Right ventricle myocardium superior (tissue), 1 donor: ENCODE data around the gene UCMA. TPM values are rescaled to one million over a fixed set of nuclear protein-coding genes. Genes with fewer than 3 reads are reported as not detected.

ENCODE experiments used
- ATAC-seq: fragments of 200-7000 bp; cut with Tn5 transposase; one replicate; pipeline ENCODE4 v1.9.1; 2020; ENCODE audit warnings: mild to moderate bottlenecking; ENCODE audit not compliant: poor library complexity
- DNase-seq: peaks from one replicate; pipeline ENCODE4 v3.0.0-alpha.2; 2020
- intact Hi-C: fragments of 100-400 bp; cut with DNase I; formaldehyde crosslinking; loops from one replicate; pipeline ENCODE4 v1.11.2; 2022
- total RNA-seq: library from RNA; stranded (reverse); fragmentation: NEBNext Ultra II Directional; extraction: Animal tissue kit (Norgen Biotek cat#: 25700); gene quantifications from one replicate; pipeline ENCODE4 v1.2.1, GENCODE V29; 2021
- donor health status: DM: no; HTN: yes; CAD: no; lungs with severe emphysema.

The UCMA gene
- total RNA-seq, 1 donor from 2014 or later = not detected

DNA sequence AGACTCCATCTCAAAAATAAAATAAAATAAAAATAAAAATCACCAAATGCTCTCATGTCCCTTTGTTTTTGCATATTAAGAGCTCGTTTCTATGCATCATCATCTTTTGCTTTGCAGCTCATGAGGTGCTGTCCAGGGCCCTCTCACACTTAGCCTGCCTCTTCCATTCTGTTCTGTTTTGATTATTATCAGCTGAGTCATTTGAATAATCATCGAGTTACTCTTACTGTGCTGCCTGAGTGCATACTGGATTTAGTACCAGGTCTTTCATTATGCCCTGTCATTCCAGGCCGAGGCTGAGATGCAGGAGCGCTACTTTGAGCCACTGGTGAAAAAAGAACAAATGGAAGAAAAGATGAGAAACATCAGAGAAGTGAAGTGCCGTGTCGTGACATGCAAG is 33.0 kb downstream of the UCMA start:
- intact Hi-C loops = no loop called here

DNA sequence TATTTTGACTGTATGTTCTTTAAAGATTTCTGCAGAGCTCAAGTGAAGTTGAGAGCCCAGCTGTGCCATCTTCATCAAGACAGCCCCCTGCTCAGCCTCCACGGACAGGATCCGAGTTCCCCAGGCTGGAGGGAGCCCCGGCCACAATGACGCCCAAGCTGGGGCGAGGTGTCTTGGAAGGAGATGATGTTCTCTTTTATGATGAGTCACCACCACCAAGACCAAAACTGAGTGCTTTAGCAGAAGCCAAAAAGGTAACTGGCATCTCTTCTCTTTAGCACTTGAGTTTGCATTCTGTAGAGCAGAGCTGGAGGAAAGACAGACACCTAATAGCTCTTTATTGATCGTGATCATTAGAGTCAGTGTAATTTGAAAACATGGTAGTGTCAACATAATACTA is 39.2 kb downstream of the UCMA start:
- DNase-seq (no peak), ATAC-seq (no peak)
- intact Hi-C loops = no loop called here

More for the DNA sequence above, 33.0 kb downstream of the UCMA start:
- no peak for ATAC-seq
- DNase-seq = no peak

DNA sequence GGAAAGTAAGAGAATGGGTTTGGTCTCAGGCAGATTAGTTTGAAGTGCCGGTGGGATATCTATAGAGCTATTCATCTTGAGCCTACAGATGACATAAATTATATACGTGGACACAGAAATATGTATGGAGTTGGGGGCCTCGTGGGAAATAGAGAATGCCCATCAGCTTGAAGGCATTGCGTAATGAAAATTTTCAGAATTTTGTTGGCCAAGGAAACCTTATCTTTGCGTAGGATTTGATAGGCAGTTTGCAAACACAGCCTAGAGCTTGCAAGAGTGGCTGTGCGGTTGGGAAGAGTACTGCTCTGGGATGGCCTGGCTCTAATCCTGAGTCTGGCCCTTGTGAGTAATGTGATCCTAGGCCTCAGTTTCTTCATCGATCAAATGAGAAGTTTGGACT is 40.5 kb downstream of the UCMA start:
- DNase-seq = no peak
- intact Hi-C loops = no loop called here
- no peak for ATAC-seq

DNA sequence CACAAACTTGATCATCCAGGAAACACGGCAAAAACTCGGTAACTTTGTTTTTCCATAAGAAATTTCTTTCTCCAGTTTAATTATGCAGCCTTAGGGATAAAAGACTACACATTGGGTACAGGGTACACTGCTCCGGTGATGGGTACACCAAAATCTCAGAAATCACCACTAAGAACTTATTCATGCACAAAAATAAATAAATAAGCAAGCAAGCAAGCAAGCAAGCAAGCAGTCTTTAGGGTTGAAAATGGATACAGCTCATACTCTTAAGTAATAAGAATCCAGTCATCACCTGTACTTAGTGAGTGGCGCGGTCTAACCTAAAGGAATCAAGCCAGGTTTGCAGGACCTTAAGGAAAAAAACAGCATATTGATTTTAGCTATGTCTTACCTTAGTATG is 42.8 kb downstream of the UCMA start:
- intact Hi-C loops = no loop called here
- DNase-seq = no peak
- ATAC-seq = no peak

DNA sequence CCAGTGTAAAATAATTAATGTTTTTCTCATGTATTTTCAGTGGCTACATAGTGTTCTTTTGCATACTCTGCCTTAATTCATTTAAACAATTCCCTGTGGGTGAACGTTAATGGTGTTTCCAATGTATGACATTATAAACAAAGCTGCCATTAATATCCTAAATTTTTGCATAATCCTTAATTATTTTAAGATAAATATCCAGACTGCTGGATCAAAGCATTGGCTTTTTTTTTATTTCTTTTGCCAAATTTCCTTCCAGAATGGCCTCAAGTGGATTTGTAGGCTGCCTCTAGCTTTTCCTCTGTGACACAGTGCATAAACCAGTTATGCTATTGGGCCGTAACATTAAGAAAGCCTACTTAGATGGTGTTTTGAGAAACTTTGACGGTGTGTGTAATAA is 43.4 kb downstream of the UCMA start:
- DNase-seq = no peak
- no peak for ATAC-seq
- intact Hi-C loops = no loop called here

DNA sequence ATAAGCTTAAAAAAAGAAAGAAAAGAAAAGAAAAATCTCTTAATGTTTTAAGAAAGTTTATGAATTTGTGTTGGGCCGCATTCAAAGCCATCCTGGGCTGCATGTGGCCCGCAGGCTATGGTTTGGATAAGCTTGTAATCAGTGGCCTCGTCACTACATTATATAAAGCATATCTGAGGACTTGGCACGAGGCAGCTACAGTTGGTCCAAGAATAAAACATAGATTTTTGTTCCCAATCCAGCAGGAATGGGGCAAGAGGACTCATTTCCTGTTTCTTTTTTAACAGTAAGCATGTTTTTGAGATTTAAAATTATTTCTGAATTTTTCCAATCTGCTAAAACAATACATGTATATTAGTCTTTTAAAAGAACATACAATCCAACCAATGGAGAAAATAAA is 44.2 kb downstream of the UCMA start:
- no peak for DNase-seq
- ATAC-seq = no peak
- intact Hi-C loops = no loop called here

DNA sequence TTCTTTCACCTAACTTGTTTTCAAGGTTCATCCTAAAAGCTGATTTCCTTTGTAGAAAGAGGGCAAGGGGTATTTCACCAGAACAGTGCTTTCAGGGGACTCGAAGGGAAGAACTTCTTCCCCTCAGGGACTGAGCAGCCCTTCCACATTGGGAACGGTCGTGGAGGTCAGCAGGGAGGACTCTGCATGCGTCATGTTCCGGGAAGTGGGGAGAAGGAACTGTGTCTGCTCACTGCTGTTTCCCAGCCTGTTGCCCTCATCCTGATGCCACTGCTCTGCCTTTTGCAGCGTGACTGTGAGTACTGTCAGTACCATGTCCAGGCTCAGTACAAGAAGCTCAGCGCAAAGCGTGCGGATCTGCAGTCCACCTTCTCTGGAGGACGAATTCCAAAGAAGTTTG is 45.6 kb downstream of the UCMA start:
- no peak for DNase-seq
- intact Hi-C loops = no loop called here
- no peak for ATAC-seq

DNA sequence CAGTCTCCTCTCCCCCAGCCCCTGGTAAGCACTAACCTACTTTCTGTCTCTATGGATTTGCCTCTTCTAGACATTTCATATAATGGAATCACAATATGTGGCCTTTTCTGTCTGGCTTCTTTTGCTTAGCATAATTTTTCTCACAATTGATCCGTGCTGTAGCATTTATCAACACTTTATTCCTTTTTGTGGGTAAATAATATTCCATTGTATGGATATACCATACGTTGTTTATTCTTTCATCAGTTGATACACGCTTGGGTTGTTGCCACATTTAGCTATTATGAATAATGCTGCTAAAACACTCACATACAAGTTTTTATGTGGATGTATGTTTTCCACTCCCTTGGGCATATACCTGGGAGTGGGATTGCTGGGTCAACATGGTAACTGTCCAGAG is 47.0 kb downstream of the UCMA start:
- DNase-seq = no peak
- ATAC-seq = no peak
- intact Hi-C loops = no loop called here

DNA sequence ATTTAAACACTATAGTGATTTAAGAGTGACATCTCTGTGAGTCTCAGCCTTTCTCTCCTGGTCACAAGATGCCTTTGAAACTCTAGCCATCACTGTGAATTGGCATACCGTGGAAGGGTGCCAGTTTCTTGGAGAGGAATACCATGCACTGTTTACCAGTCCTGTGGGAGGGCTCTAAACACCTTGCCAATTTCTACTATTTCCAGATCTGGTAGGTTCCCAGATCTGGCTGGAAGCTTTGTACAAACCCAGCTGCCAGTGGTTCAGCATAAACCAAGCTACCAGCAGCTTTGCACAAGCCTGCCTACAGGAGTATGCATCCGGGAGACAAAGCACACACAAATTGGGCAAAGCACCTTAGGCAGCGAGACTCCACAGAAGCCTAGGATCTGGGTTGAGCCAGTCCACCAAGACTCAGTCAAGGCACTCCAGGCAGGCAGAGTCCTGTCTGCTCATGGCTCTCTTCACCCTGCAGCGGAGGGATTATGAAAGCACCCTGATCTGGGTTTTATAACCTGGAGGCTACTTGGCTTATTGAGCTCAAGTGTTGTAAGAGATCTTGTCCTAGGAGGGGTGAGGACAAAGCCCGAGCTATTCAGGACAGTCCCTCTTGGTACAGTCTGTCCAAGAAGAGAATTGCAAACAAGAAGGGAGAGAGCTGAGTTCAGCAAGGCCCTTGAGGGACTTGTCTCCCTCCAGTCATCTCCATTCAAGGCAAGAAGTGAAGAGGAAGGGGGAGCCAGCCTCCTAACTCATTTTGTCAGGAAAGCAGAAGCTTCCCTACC is 49.3 kb downstream of the UCMA start:
- DNase-seq (no peak), ATAC-seq (peak; percentile 52)
- intact Hi-C loops = no loop called here

DNA sequence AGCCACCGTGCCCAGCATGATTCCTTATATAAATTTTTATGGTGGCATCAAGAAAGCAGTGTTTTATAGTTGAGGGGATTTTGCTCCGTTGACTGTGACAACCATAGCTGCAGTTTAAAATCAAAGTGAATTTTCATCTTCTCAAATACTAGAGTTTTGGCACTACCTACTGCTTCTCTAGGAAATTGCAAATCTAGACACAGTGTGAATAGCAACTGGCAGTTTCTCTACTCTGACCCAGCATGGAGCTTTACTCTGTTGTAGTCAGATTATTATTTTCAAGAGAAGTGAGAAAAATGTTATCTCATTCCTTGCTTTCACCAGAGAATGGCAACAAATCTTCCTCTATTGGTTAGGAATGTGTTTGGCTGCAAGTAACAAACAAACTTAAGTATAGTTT is 49.9 kb downstream of the UCMA start:
- intact Hi-C loops = no loop called here
- ATAC-seq = no peak

DNA sequence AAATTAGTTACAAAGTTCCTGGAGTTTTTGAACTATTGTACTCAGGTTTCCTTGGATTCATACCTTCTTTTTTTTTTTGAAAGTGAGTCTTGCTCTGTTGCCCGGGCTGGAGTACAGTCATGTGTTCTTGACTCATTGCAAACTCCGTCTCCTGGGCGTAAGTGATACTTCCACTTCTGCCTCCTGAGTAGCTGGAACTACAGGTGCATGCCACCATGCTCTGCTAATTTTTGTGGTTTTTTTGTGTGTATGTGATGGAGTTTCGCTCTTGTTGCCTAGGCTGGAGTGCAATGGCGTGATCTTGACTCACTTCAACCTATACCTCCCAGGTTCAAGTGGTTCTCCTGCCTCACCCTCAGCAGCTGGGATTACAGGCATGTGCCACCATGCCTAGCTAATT is 50.5 kb downstream of the UCMA start:
- no peak for ATAC-seq
- intact Hi-C loops = no loop called here
- DNase-seq = no peak

More for the DNA sequence above, 49.9 kb downstream of the UCMA start:
- DNase-seq = no peak

DNA sequence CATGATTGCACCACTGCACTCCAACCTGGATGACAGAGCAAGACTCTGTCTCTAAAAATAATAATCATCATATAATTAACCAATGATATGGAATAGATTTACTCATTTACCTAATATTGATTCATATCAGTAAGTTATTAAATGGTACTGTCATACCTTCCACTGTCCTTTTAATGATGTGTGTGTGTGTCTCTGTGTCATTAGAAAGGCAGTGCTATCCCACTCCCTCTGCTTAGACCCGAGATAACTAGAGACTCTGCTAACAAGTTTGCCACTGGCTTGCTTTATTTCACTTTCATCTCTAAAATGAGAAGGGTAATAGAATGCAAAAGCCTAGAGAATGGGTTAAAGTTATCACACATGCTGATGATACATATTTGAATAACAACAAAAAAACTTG is 51.8 kb downstream of the UCMA start:
- intact Hi-C loops = no loop called here
- DNase-seq (no peak), ATAC-seq (no peak)

DNA sequence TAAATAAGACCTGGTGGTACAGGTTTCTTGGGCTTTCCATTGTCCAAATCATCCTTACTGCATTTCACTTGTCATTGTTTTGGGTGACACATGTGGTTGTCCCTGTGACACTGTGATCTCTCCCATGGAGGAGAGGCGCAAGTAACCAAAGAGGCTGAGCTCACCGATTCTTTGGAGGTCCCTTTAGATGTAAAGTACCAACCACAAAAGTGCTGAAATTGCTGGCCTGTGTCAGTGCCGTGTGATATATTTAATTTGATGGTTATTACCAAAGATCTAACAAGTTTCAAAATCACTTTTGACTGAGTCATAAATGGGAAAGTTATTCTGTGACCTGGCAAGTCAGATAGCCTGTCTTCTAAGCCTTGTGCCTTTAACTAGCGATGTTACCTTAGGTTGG is 53.4 kb downstream of the UCMA start:
- intact Hi-C loops = no loop called here
- no peak for ATAC-seq
- DNase-seq = no peak

DNA sequence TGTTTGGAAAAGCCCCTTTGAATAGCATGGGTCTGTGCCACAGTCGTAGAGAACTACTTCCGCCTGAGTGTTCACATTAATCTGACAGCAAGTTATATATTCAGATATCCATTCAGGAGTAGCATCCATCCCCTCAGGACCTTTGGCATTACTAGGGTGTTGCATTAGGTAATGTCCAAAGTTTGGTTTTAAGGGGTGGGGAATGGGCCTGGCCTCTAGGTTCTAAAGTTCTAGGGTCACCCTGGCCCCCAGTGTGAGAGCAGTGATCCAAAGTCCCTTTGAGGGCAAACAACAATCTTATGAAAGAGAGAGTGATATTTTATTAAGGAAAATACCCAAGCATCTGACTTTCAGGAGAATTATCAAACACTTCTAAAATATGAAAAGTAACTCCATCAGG is 60.6 kb downstream of the UCMA start:
- ATAC-seq (no peak), DNase-seq (no peak)
- intact Hi-C loops = no loop called here

Other genes with a start within 250 kb of the UCMA start
- gene CCDC3, start 232.7 kb downstream of the UCMA start, total RNA-seq = 3.7 TPM
- gene OPTN, start 134.2 kb downstream of the UCMA start, total RNA-seq = 149 TPM
- gene MCM10, start 72.8 kb downstream of the UCMA start, total RNA-seq = 0.30 TPM
- gene PHYH, start 65.7 kb upstream of the UCMA start, total RNA-seq = 181 TPM
- 27.8 TPM for gene SEPHS1, start 113.9 kb upstream of the UCMA start, total RNA-seq